Activated T-cell treated with anti-CD3 and anti-CD28 coated beads, Interleukin-2, amount 50 U/mL, for 72 hours (primary cell): ENCODE data around the gene TMEM184A. TPM values are rescaled to one million over a fixed set of nuclear protein-coding genes. Genes with fewer than 3 reads are reported as not detected.

ENCODE experiments used
- ATAC-seq, 2 donors: fragments of 150-1000 bp; cut with Tn5 transposase; replicated peaks in 1 of 2; 2 replicates each; pipeline ENCODE4 v1.10.0; 2021; ENCODE audit warnings: moderate library complexity in 2 of 2, mild to moderate bottlenecking in 1 of 2
- DNase-seq, 2 donors: peaks; one replicate each; pipeline ENCODE4 v3.0.0; 2021 to 2022; ENCODE audit warnings: mixed read lengths in 1 of 2
- H3K27ac Mint-ChIP-seq: one replicate; pipeline ENCODE4 v1.8.0; 2022; ENCODE audit warnings: mild to moderate bottlenecking, moderate library complexity, mixed read lengths
- H3K27me3 Mint-ChIP-seq: one replicate; pipeline ENCODE4 v1.8.0; 2022; ENCODE audit warnings: low read depth, mixed read lengths
- H3K36me3 Mint-ChIP-seq, 2 donors: one replicate each; pipeline ENCODE4 v1.8.0; 2022; ENCODE audit warnings: mixed read lengths in 2 of 2, mild to moderate bottlenecking in 1 of 2; ENCODE audit not compliant: insufficient read depth in 2 of 2
- H3K4me1 Mint-ChIP-seq: one replicate; pipeline ENCODE4 v1.8.0; 2022; ENCODE audit warnings: low read depth, mixed read lengths
- H3K4me3 Mint-ChIP-seq, 2 donors: one replicate each; pipeline ENCODE4 v1.8.0; 2022; ENCODE audit warnings: mild to moderate bottlenecking in 2 of 2, mixed read lengths in 2 of 2, moderate library complexity in 2 of 2
- H3K9me3 Mint-ChIP-seq, 2 donors: one replicate each; pipeline ENCODE4 v1.8.0; 2022; ENCODE audit warnings: mixed read lengths in 2 of 2
- total RNA-seq, 2 donors: library from RNA; stranded (reverse); gene quantifications; one replicate each; pipeline ENCODE4 v1.2.3, GENCODE V29; 2022

TMEM184A gene
- total RNA-seq, 2 donors from 2014 or later, result 0.10 TPM; not detected in 1

DNA sequence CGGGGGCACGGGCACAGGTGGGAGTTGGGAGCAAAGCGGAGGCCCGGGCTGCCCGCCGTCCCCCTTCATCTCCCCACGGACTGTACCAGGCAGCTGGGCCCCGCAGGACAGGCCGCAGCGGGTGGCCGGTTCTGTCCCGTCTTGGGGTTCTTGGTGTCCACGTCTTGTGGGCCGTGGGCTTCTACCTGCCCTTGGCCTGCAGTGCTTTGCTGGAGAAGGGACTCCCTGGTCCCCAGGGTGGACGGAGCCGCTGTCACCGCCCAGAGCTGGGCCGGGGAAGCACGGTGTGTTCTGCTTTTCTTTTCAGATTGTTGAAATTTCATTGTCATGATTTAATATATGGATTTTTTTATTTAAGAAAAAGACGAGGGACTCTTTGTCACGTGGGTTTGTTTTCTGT lies 13.7 kb downstream of the TMEM184A start:
- ATAC-seq (no peak), DNase-seq (no peak)
- no peaks in the 10 kb centered on the region for H3K27me3 Mint-ChIP-seq
- H3K36me3 Mint-ChIP-seq, result peaks cover 0 to 1% of the 10 kb centered on the region in 2 donors
- no peak overlapping the region for H3K27ac Mint-ChIP-seq
- H3K4me1 Mint-ChIP-seq, result no peaks in the 10 kb centered on the region
- H3K4me3 Mint-ChIP-seq, result no peak overlapping the region
- no peaks in the 10 kb centered on the region for H3K9me3 Mint-ChIP-seq

DNA sequence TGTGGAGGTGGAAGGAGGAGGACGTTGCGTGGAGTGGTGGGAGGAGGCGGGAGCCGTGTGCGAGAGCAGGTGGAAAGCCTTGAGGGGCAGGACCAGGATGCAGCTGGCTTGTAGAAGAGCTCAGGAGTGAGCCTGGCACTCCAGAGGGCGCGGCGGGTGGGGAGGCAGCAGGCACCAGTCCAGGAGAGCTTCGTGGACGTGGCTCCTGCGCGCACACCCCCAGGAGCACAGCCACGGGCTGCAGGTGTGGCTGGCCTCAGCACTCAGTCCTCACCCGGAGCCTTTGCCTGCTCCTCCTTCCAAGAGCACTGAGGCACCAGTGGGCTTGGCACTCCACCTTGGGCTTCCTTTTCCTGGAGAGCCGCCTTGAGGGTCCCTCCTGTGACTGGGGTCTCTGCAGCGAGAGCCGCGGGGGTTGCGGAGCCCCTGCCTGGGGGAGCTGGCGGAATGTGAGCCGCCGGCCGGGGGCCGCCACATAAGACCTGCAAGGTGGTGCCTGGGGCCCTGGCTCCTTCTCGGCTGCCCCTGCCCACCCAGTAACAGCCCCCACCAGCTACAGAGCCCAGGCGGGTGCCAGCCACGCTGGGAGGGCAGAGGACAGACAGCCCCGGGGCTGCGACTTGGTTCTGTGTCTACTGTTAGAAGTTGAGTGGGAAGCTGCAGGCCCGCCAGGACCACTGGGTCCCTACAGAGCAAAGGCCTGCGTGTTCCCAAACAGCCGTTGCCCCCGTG lies 14.4 kb downstream of the TMEM184A start:
- Mint-ChIP-seq H3K36me3 (peaks cover 0 to 1% of the 10 kb centered on the region in 2 donors), H3K9me3 (no peaks in the 10 kb centered on the region), H3K4me1 (no peaks in the 10 kb centered on the region), H3K4me3 (no peak overlapping the region), H3K27me3 (no peaks in the 10 kb centered on the region), H3K27ac (no peak overlapping the region)
- no peak for ATAC-seq
- DNase-seq, result no peak

DNA sequence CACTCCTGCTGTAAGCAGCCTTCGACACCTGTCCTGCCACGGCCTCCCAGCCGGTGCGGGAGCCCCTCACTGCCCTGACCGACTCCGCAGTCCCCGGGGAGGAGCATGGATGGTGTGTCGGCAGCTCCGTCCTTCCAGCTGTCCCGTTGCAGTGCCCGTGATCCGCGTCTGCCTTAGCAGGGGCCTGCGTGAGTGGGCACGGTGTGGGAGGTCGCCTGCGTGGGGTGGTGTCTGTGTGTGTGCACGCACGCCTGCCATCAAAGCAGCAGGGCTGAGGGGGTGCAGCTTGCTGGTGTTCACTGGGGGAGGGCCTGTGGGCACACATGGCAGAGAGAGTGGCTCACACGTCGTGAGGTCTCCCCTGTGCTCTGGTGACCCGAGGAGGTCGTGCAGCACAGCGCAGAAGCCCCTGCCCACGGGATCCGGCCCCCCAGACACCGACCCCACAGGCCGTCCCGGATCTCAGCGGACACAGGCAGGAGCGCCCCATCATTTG lies 15.2 kb downstream of the TMEM184A start:
- Mint-ChIP-seq H3K4me3 (no peak overlapping the region), H3K9me3 (no peaks in the 10 kb centered on the region)

DNA sequence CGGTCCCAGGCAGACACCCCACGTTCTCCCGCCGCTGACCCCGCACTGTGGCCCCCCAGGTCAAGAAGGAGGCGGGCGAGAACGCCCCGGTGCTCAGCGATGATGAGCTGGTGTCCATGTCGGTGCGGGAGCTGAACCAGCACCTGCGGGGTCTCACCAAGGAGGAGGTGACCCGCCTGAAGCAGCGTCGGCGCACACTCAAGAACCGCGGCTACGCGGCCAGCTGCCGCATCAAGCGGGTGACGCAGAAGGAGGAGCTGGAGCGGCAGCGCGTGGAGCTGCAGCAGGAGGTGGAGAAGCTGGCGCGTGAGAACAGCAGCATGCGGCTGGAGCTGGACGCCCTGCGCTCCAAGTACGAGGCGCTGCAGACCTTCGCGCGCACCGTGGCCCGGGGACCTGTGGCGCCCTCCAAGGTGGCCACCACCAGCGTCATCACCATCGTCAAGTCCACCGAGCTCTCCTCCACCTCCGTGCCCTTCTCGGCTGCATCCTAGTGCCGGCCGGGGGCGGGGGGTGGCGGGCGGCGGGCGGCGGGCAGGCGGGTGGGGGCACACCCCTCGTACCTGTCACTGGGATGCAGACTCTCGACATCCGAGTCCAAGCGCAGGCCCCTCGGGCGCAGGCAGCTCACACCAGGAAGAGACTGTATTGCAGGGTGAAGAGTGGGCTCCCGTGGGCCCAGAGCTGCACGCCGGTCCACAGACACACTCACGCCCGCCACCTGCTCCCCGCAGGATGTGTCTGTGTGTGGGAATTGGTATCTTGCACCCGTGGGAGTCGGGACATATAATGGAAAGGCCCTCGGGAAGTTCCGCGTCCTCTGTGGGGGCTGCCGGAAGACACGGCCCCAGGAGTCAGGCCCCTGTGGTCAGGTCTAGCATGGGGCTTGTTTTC lies 15.9 kb downstream of the TMEM184A start:
- ATAC-seq (no peak), DNase-seq (no peak)
- H3K27me3 Mint-ChIP-seq, result no peaks in the 10 kb centered on the region
- H3K27ac Mint-ChIP-seq, result no peak overlapping the region
- H3K36me3 Mint-ChIP-seq, result peaks cover 0 to 1% of the 10 kb centered on the region in 2 donors
- H3K9me3 Mint-ChIP-seq, result no peaks in the 10 kb centered on the region
- H3K4me3 Mint-ChIP-seq, result no peak overlapping the region
- no peaks in the 10 kb centered on the region for H3K4me1 Mint-ChIP-seq

More for the DNA sequence above, 15.2 kb downstream of the TMEM184A start:
- no peak for DNase-seq
- no peak for ATAC-seq
- H3K36me3 Mint-ChIP-seq, result peaks cover 0 to 1% of the 10 kb centered on the region in 2 donors
- no peak overlapping the region for H3K27ac Mint-ChIP-seq
- no peaks in the 10 kb centered on the region for H3K4me1 Mint-ChIP-seq
- H3K27me3 Mint-ChIP-seq, result no peaks in the 10 kb centered on the region

DNA sequence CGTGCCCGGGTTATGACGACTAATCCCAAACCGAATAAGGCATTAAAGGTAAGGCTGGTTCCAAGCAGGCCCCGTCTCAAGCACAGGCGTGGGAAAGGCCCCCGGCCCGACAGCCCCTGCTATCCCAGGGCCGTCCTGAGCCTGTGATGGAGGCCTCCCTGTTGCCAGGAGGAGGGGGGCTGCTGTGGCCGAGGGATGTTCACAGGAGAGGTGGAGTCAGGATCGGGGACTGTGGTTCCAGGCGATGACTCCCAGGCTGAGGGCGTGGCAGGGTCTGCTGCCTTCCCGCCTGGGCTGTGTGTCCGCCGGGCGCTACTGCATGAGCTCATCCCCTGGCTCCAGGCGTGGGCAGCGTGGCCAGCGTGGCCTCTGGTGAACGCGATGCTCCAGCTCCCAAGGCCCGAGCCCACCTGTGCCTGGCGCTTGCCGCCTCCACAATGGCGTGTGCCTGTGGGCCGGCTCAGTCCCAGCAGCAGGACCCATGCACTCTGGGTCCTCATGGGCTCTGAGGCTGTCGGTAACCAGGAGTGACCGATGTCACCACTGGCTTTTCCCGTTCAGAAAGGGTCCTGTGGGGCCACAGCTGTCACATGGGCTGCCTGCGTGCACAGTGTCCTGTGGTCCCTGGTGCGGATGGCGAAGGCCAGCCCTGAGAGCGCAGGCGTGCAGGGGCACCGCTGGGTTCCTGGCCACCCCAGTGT lies 16.7 kb downstream of the TMEM184A start:
- no peak for DNase-seq

DNA sequence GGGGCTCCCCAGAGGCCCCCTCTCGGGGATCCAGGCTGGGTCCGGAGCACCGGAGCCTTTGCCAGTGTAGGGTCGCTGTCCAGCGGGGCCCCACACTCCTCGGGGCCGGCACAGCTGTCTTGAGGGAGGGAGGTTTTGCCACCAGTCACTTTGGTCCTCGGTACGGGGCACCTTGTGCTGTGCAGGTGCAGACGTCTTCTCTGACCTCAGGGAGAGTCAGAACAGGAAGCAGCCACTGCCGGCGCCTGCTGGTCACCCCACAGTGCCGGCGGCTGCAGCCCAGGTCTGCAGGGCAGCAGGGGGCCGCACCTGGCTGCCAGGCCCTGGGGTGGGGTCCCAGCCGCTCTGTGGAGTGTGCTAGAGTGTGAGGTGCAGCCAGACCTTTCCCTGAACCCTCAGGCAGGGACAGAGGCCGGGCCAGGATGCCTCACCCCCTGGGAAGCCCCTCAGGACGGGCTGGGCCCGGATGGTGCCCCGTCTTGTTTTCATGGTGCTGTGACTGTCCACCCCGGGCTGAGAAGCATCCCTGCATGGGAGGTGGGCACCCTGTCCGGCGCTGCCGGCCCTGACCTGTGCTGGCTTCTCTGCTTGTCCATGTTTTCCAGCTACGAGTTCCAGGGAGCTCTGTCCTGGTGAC lies 17.3 kb downstream of the TMEM184A start:
- H3K27ac Mint-ChIP-seq, result no peak overlapping the region
- no peaks in the 10 kb centered on the region for H3K27me3 Mint-ChIP-seq
- H3K9me3 Mint-ChIP-seq, result no peaks in the 10 kb centered on the region
- peaks cover 0 to 1% of the 10 kb centered on the region in 2 donors for H3K36me3 Mint-ChIP-seq
- ATAC-seq (no peak), DNase-seq (no peak)
- H3K4me3 Mint-ChIP-seq, result no peak overlapping the region
- peaks cover 4% of the 10 kb centered on the region for H3K4me1 Mint-ChIP-seq

More for the DNA sequence above, 16.7 kb downstream of the TMEM184A start:
- Mint-ChIP-seq H3K27ac (no peak overlapping the region), H3K36me3 (peaks cover 0 to 1% of the 10 kb centered on the region in 2 donors), H3K4me1 (no peaks in the 10 kb centered on the region), H3K9me3 (no peaks in the 10 kb centered on the region), H3K27me3 (no peaks in the 10 kb centered on the region), H3K4me3 (no peak overlapping the region)
- no peak for ATAC-seq

DNA sequence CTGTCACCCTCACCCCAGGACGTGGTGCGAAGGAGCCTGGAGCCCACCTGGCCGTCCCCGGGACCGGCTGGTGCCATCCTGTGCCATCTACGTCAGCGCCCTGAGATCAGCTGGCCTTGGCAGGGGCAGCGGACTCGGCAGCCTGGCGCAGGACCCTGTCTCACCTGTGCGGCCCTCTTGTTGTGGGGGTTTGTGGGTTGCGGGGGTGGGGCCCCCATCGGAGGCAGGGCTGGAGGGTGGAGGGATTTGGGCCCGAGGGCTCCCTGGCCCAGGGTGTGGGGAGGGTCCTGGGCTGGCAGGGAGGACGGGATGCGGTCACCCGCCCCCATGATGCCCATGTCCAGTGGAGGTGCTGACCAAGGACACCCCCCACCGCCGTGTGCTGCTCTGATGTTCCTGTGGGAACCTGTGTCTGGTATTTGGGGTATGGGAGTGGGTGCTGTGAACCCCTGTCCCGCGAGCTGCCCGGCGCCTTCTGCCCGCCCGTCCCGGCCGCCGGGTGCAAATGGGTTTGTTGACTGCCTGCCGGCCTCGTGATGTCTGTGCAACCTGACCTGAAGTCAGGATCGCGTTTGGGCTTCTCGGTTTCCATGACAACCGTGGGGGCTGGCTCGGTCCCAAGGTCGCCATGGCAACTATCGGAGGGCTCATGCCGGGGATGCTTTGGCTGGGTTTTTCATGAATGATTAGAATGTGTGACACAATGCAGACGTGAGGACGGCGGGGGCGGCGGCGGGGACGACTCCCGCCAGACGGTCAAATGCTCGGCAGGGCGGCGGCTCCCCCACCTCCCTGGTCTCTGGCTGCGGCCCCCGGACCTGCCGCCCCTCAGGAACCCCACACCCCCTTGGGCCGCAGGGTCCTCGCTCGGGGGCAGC lies 18.2 kb downstream of the TMEM184A start:
- Mint-ChIP-seq H3K27me3 (no peaks in the 10 kb centered on the region), H3K9me3 (no peaks in the 10 kb centered on the region), H3K36me3 (peaks cover 0 to 1% of the 10 kb centered on the region in 2 donors), H3K4me3 (no peak overlapping the region), H3K27ac (no peak overlapping the region), H3K4me1 (peaks cover 13% of the 10 kb centered on the region)
- ATAC-seq, result no peak
- DNase-seq, result no peak

DNA sequence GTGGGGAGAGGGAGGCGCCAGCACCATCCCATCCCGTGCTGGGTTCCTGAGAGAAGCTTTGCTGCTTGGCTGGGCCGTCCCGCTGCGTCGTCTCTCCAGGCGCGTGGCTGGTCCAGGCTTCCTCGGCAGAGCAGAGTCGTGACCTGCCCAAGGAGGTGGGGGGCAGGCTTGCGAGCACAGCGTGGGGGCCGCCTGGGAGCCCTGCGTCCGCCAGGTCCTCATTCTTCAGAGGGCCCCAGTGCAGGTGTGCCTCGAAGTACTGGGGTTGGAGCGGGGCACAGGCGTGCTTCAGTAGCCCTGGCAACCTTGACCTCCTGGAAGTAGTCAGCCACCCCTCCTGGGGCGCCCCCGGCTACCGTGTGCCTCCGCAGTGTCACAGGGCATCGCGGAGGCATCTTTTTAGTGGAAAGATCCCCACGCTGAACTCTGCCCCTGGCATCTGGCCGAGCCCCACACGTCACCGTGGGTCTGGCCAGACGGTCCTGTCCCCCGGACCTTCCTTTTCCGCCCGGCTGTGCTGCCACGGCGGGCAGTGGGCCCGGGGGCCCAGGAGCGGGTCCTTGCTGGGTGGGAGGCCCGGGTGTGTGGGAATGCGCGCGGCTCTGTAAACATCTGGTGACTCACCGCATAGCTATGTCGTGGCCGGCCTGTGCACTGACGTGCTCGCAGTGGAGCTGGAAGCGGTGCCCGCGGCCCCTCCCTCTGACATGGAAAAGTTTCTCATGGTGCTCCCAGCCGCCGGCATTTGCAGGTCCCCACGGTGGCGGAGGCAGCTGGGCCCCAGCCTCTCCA lies 19.1 kb downstream of the TMEM184A start:
- Mint-ChIP-seq H3K9me3 (no peaks in the 10 kb centered on the region), H3K4me3 (no peak overlapping the region), H3K36me3 (peaks cover 0 to 1% of the 10 kb centered on the region in 2 donors), H3K27me3 (no peaks in the 10 kb centered on the region), H3K27ac (no peak overlapping the region), H3K4me1 (peaks cover 22% of the 10 kb centered on the region)
- ATAC-seq (no peak), DNase-seq (no peak)

DNA sequence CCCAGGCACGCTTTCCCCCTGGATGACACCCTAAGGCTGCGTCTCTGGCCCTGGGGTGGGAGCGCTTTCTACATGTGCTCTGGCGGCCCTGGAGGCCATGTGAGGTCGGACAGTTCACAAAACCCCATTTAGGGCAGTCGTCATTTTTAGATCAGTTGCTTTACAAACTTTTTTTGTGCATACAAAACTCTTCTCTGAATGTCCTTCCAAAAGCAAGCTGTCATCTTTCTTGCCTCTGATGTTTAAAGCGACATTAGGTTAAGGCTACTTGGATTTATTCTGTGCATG lies 19.6 kb downstream of the TMEM184A start:
- Mint-ChIP-seq H3K4me1 (peaks cover 25% of the 10 kb centered on the region), H3K36me3 (peaks cover 0 to 1% of the 10 kb centered on the region in 2 donors), H3K4me3 (no peak overlapping the region), H3K27ac (no peak overlapping the region), H3K27me3 (no peaks in the 10 kb centered on the region), H3K9me3 (no peaks in the 10 kb centered on the region)
- DNase-seq (no peak), ATAC-seq (no peak)

DNA sequence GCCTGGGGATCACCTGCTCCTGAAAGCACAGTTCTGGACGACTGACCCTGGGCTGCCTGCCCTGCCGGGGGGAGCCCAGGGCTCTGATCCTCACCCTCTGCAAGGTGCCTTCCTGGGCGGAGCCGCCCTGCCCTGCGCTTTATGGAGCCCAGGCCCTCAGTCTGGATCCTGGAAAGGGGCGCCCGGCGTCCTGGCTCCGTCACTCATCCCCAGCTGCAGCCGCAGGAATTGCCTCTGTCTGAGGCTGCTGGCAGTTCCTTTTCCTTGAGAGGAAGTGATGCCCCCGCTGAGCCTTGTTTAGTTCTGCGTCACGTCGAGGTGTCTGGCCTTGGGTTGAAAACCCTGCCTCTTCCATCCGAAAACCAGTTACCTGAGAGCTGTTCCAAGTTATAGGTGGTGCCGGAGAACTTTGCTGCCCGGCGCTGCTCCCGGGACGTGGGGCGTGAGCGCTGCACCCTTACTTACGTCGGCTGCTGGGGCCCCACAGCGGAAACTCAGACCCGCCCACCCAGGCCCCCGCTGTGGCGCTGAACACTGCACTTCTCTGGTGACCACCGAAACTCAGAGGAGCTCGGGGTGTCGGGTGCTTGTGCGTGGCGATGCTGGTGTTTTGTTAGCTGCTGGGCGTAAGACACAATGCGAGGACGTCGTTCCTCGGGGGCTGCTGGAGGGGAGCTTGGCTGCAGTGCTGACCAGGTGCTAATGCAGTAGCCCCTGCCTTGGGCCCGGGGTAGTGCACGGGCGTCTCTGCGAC lies 20.1 kb downstream of the TMEM184A start:
- no peaks in the 10 kb centered on the region for H3K9me3 Mint-ChIP-seq
- H3K4me3 Mint-ChIP-seq, result no peak overlapping the region
- no peak for ATAC-seq
- no peaks in the 10 kb centered on the region for H3K27me3 Mint-ChIP-seq
- H3K36me3 Mint-ChIP-seq, result no peaks in the 10 kb centered on the region
- no peak overlapping the region for H3K27ac Mint-ChIP-seq
- peaks cover 25% of the 10 kb centered on the region for H3K4me1 Mint-ChIP-seq
- DNase-seq, result no peak

DNA sequence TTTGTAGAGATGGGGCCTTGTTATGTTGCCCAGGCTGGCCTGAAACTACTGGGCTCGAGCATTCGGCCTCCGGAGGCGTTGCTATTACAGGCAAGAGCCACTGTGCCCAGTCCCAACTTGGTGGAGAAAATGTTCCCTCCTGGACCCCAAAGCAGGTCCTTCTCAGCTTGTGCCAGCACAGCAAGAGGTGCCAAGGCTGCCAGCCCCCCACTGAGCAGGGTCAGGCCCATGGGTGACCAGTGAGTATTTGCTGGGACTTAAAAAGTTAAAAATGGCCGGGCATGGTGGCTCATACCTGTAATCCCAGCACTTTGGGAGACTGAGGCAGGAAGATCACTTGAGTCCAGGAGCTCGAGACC lies 20.9 kb downstream of the TMEM184A start:
- ATAC-seq, result no peak
- Mint-ChIP-seq H3K4me3 (no peak overlapping the region), H3K27ac (no peak overlapping the region), H3K27me3 (no peaks in the 10 kb centered on the region), H3K36me3 (no peaks in the 10 kb centered on the region), H3K9me3 (no peaks in the 10 kb centered on the region), H3K4me1 (peaks cover 25% of the 10 kb centered on the region)
- DNase-seq, result no peak
